ENCODE measurements around the gene RBM14.
"Not testable (repeated sequence)": the region's sequence is repeated elsewhere in the genome, so short reads cannot be mapped to it uniquely, and the experiment has no call there.

The RBM14 gene

GRCh38 chr11:66632952-66633351 lies 16.5 kb downstream of the RBM14 start:
- no peak for DNase-seq (ENCODE audit: low read depth)

GRCh38 chr11:66636411-66636810 lies 20.0 kb downstream of the RBM14 start:
- no peak for DNase-seq (ENCODE audit: low read depth)

- no peak for DNase-seq (ENCODE audit: low read depth)
These were observed 21.2 kb downstream of the RBM14 start for GRCh38 chr11:66637557-66638176.

GRCh38 chr11:66638177-66639065 lies 22.0 kb downstream of the RBM14 start, which contains the start of gene RBM4:
TSS of gene RBM4 (plus strand) at chr11:66638703. CDS start at chr11:66639712, 1,009 bp downstream.
- DNase-seq (ENCODE audit: low read depth): peak; percentile 92

GRCh38 chr11:66639066-66639813 lies 22.8 kb downstream of the RBM14 start:
- DNase-seq (ENCODE audit: low read depth): no peak

GRCh38 chr11:66639814-66640340 lies 23.4 kb downstream of the RBM14 start:
- not testable (repeated sequence) for DNase-seq (ENCODE audit: low read depth)

- no peak for DNase-seq (ENCODE audit: low read depth)
These were observed 25.4 kb downstream of the RBM14 start for GRCh38 chr11:66641834-66642233.

- no peak for DNase-seq (ENCODE audit: low read depth)
These were observed 27.5 kb downstream of the RBM14 start for GRCh38 chr11:66643745-66644437.

GRCh38 chr11:66646828-66647227 lies 30.4 kb downstream of the RBM14 start:
- DNase-seq (ENCODE audit: low read depth): no peak

- no peak for DNase-seq (ENCODE audit: low read depth)
These were observed 33.5 kb downstream of the RBM14 start for GRCh38 chr11:66649903-66650302.

- no peak for DNase-seq (ENCODE audit: low read depth)
These were observed 34.6 kb downstream of the RBM14 start for GRCh38 chr11:66651016-66651415.

GRCh38 chr11:66652651-66653050 lies 36.2 kb downstream of the RBM14 start:
- DNase-seq (ENCODE audit: low read depth): no peak

- DNase-seq (ENCODE audit: low read depth): no peak
These were observed 36.7 kb downstream of the RBM14 start for GRCh38 chr11:66653123-66653522.

- no peak for DNase-seq (ENCODE audit: low read depth)
These were observed 43.3 kb downstream of the RBM14 start for GRCh38 chr11:66659763-66660162.

- DNase-seq (ENCODE audit: low read depth): no peak
These were observed 47.4 kb downstream of the RBM14 start for GRCh38 chr11:66663741-66664296.

GRCh38 chr11:66665369-66665768 lies 48.9 kb downstream of the RBM14 start:
- DNase-seq (ENCODE audit: low read depth): no peak

GRCh38 chr11:66670816-66671215 lies 54.4 kb downstream of the RBM14 start:
- no peak for DNase-seq (ENCODE audit: low read depth)

- no peak for DNase-seq (ENCODE audit: low read depth)
These were observed 58.7 kb downstream of the RBM14 start for GRCh38 chr11:66674964-66675602.

- no peak for DNase-seq (ENCODE audit: low read depth)
These were observed 60.0 kb downstream of the RBM14 start for GRCh38 chr11:66676282-66676919.

Measured in activated T-helper 1 cell treated with Interleukin-2 at 50 U/mL for 16 hours (primary cell).